Stomach smooth muscle (tissue), 2 donors: ENCODE data around the gene SEC11C.
"Not testable (repeated sequence)": the region's sequence is repeated elsewhere in the genome, so short reads cannot be mapped to it uniquely, and the experiment has no call there.

Source experiments
- H3K27ac ChIP-seq: one replicate; pipeline ENCODE4 v1.7.0; 2013; ENCODE audit warnings: mild to moderate bottlenecking, low read length, inconsistent platforms
- H3K27me3 ChIP-seq, 2 donors: one replicate each; pipeline ENCODE4 v1.7.0; 2013; ENCODE audit warnings: low read length in 2 of 2; ENCODE audit not compliant: insufficient read depth in 2 of 2, control insufficient read depth in 1 of 2
- H3K36me3 ChIP-seq, 2 donors: one replicate each; pipeline ENCODE4 v1.7.0; 2013; ENCODE audit warnings: low read length in 2 of 2; ENCODE audit not compliant: control insufficient read depth in 2 of 2, insufficient read depth in 2 of 2
- H3K4me1 ChIP-seq: one replicate; pipeline ENCODE4 v1.7.0; 2013; ENCODE audit warnings: low read length; ENCODE audit not compliant: control insufficient read depth, insufficient read depth
- H3K4me3 ChIP-seq, 2 donors: one replicate each; pipeline ENCODE4 v1.7.0; 2013; ENCODE audit warnings: low read length in 2 of 2
- H3K9ac ChIP-seq, 2 donors: one replicate each; pipeline ENCODE4 v1.7.0; 2013; ENCODE audit warnings: low read length in 2 of 2, mild to moderate bottlenecking in 1 of 2
- H3K9me3 ChIP-seq, 2 donors: one replicate each; pipeline ENCODE4 v1.7.0; 2013; ENCODE audit warnings: low read length in 2 of 2; ENCODE audit not compliant: control insufficient read depth in 2 of 2
- donor health status: healthy.
- donor health status: Pancreatic carcinoma.

The SEC11C gene

GRCh38 chr18:59127047-59127446 is 12.6 kb upstream of the SEC11C start:
- Histone ChIP-seq H3K36me3 (no peaks in the 10 kb centered on the region), H3K9ac (no peak overlapping the region), H3K4me1 (no peaks in the 10 kb centered on the region), H3K27ac (no peak overlapping the region), H3K27me3 (peaks cover 6 to 11% of the 10 kb centered on the region in 2 donors), H3K9me3 (no peaks in the 10 kb centered on the region), H3K4me3 (no peak overlapping the region)

GRCh38 chr18:59129951-59130703 is 9.6 kb upstream of the SEC11C start:
- no peaks in the 10 kb centered on the region for H3K9me3 ChIP-seq
- no peak overlapping the region for H3K27ac ChIP-seq
- H3K4me1 ChIP-seq, result no peaks in the 10 kb centered on the region
- H3K9ac ChIP-seq, result no peak overlapping the region
- no peaks in the 10 kb centered on the region for H3K36me3 ChIP-seq
- H3K27me3 ChIP-seq, result peaks cover 8 to 18% of the 10 kb centered on the region in 2 donors
- no peak overlapping the region for H3K4me3 ChIP-seq

- Histone ChIP-seq H3K4me1 (no peaks in the 10 kb centered on the region), H3K27ac (no peak overlapping the region), H3K9ac (no peak overlapping the region), H3K27me3 (peaks cover 5 to 14% of the 10 kb centered on the region in 2 donors), H3K36me3 (no peaks in the 10 kb centered on the region), H3K9me3 (no peaks in the 10 kb centered on the region), H3K4me3 (no peak overlapping the region)
Measured at GRCh38 chr18:59132810-59133465, 6.7 kb upstream of the SEC11C start.

- Histone ChIP-seq H3K27me3 (peaks cover 0 to 5% of the 10 kb centered on the region in 2 donors), H3K27ac (peak overlapping the region; percentile 62), H3K9ac (peak overlapping the region; percentile 72 to 83), H3K9me3 (no peaks in the 10 kb centered on the region), H3K4me1 (peaks cover 7% of the 10 kb centered on the region), H3K36me3 (no peaks in the 10 kb centered on the region), H3K4me3 (peak overlapping the region; percentile 84 to 93)
Measured at GRCh38 chr18:59139291-59139614, 431 bp upstream of the SEC11C start.

- Histone ChIP-seq H3K27me3 (no peaks in the 10 kb centered on the region), H3K27ac (no peak overlapping the region), H3K9me3 (no peaks in the 10 kb centered on the region), H3K36me3 (no peaks in the 10 kb centered on the region), H3K4me3 (peak overlapping the region; percentile 84 to 93), H3K9ac (peak overlapping the region; percentile 64 to 72), H3K4me1 (peaks cover 7% of the 10 kb centered on the region)
Measured at GRCh38 chr18:59140302-59140885, 710 bp downstream of the SEC11C start.

- no peak overlapping the region for H3K27ac ChIP-seq
- no peaks in the 10 kb centered on the region for H3K9me3 ChIP-seq
- H3K27me3 ChIP-seq, result no peaks in the 10 kb centered on the region
- H3K4me1 ChIP-seq, result peaks cover 7% of the 10 kb centered on the region
- no peaks in the 10 kb centered on the region for H3K36me3 ChIP-seq
- no peak overlapping the region for H3K4me3 ChIP-seq
- H3K9ac ChIP-seq, result no peak overlapping the region
Measured at GRCh38 chr18:59141294-59142068, 1.8 kb downstream of the SEC11C start.

GRCh38 chr18:59142274-59142673 is 2.6 kb downstream of the SEC11C start:
- Histone ChIP-seq H3K4me3 (no peak overlapping the region), H3K9me3 (no peaks in the 10 kb centered on the region), H3K36me3 (no peaks in the 10 kb centered on the region), H3K27ac (no peak overlapping the region), H3K27me3 (no peaks in the 10 kb centered on the region), H3K9ac (no peak overlapping the region), H3K4me1 (peaks cover 7% of the 10 kb centered on the region)

- not testable (repeated sequence) for H3K36me3 ChIP-seq, H3K9ac ChIP-seq, H3K4me1 ChIP-seq, H3K27ac ChIP-seq, H3K4me3 ChIP-seq, H3K9me3 ChIP-seq, H3K27me3 ChIP-seq
Measured at GRCh38 chr18:59142800-59143416, 3.2 kb downstream of the SEC11C start.

GRCh38 chr18:59143441-59143840 is 3.8 kb downstream of the SEC11C start:
- Histone ChIP-seq H3K27me3 (no peaks in the 10 kb centered on the region), H3K36me3 (no peaks in the 10 kb centered on the region), H3K9me3 (no peaks in the 10 kb centered on the region), H3K4me1 (peaks cover 7% of the 10 kb centered on the region), H3K4me3 (no peak overlapping the region), H3K27ac (no peak overlapping the region), H3K9ac (no peak overlapping the region)

GRCh38 chr18:59144483-59144882 is 4.8 kb downstream of the SEC11C start:
- Histone ChIP-seq H3K4me3 (no peak overlapping the region), H3K27ac (no peak overlapping the region), H3K9ac (no peak overlapping the region), H3K9me3 (no peaks in the 10 kb centered on the region), H3K4me1 (peaks cover 7% of the 10 kb centered on the region), H3K27me3 (no peaks in the 10 kb centered on the region), H3K36me3 (no peaks in the 10 kb centered on the region)
